Prostate gland (tissue), 2 donors: Measurements from ENCODE around the gene DGKQ. TPM values are rescaled to one million over a fixed set of nuclear protein-coding genes. Genes with fewer than 3 reads are reported as not detected.

ENCODE experiments used
- DNase-seq: peaks from one replicate; pipeline ENCODE4 v3.0.0-alpha.2; 2019; ENCODE audit warnings: low spot score
- H3K27ac ChIP-seq, 2 donors: fragments of 200-600 bp; sonication (generic); 2 replicates each; pipeline ENCODE4 v1.5.1; 2017 to 2019
- H3K27me3 ChIP-seq: fragments of 200-600 bp; sonication (generic); replicated peaks from 2 replicates; pipeline ENCODE4 v1.5.1; 2019; ENCODE audit not compliant: insufficient read depth
- H3K36me3 ChIP-seq, 2 donors: fragments of 200-600 bp; sonication (generic); 1 replicate in 1 of 2; 2 replicates in 1 of 2; pipeline versions ENCODE4 v1.5.1 to v1.8.1; 2017 to 2019
- H3K4me1 ChIP-seq: fragments of 200-600 bp; sonication (generic); replicated peaks from 2 replicates; pipeline ENCODE4 v1.5.1; 2019
- H3K4me3 ChIP-seq, 2 donors: fragments of 200-600 bp; sonication (generic); 2 replicates each; pipeline ENCODE4 v1.5.1; 2017 to 2019
- H3K9me3 ChIP-seq: fragments of 200-600 bp; sonication (generic); 2 replicates; pipeline ENCODE4 v1.5.1; 2017
- CTCF ChIP-seq, 4 experiments: fragments of 200-600 bp in 2 of 4; fragments of 450-650 bp in 2 of 4; sonication (generic) in 2 of 4; IDR thresholded peaks; 1 replicate in 3 of 4; 2 replicates in 1 of 4; pipeline ENCODE4 v1.5.1; 2016 to 2019; ENCODE audit warnings: antibody characterized with exemption in 4 of 4, mild to moderate bottlenecking in 2 of 4, moderate library complexity in 2 of 4
- POLR2A ChIP-seq: fragments of 450-650 bp; IDR thresholded peaks from one replicate; pipeline ENCODE4 v1.6.1; 2016; ENCODE audit warnings: antibody characterized with exemption, mild to moderate bottlenecking
- POLR2AphosphoS5 ChIP-seq: sonication (generic); formaldehyde crosslinking; IDR thresholded peaks from one replicate; pipeline ENCODE4 v1.6.1; 2017; ENCODE audit warnings: antibody characterized with exemption
- WGBS: methylation state at CpG from one replicate; pipeline ENCODE4 v1.1.5; 2018; 5-methylcytosine and 5-hydroxymethylcytosine counted together
- intact Hi-C: fragments of 100-400 bp; cut with DNase I; formaldehyde crosslinking; loops from one replicate; pipeline ENCODE4 v1.14.2; 2022
- total RNA-seq, 2 donors: library from RNA; depleted of rRNA; stranded (reverse); fragments of >200 nt; gene quantifications; one replicate each; pipeline ENCODE4 v1.1.0, GENCODE V29; 2016

The DGKQ gene
- total RNA-seq, 2 donors from 2014 or later = 10.4 to 17.1 TPM

GRCh38 chr4:912548-913279 is 60.7 kb downstream of the DGKQ start:
- TF ChIP-seq POLR2AphosphoS5 = peak; percentile 65
- TF ChIP-seq CTCF (IDR thresholded peaks at IDR 0.05) = no peak
- TF ChIP-seq POLR2A = no peak
- DNase-seq = peak; percentile 53
- no peaks in the 10 kb centered on the region for H3K36me3 ChIP-seq
- intact Hi-C loops = no loop called here
- H3K27ac ChIP-seq = peak overlapping the region; percentile 39 to 62
- H3K27me3 ChIP-seq = no peaks in the 10 kb centered on the region
- no peaks in the 10 kb centered on the region for H3K9me3 ChIP-seq
- WGBS = 53% methylated on average over 19 of the region's 19 CpGs
- H3K4me1 ChIP-seq = no peaks in the 10 kb centered on the region
- H3K4me3 ChIP-seq = no peak overlapping the region

GRCh38 chr4:911871-912490 is 61.4 kb downstream of the DGKQ start:
- 75% methylated on average over 28 of the region's 29 CpGs for WGBS
- no peaks in the 10 kb centered on the region for H3K27me3 ChIP-seq
- no peaks in the 10 kb centered on the region for H3K9me3 ChIP-seq
- H3K36me3 ChIP-seq = no peaks in the 10 kb centered on the region
- no peak overlapping the region for H3K4me3 ChIP-seq
- intact Hi-C loops = no loop called here
- H3K27ac ChIP-seq = peak overlapping the region; percentile 39 to 62
- DNase-seq = no peak
- TF ChIP-seq CTCF (IDR thresholded peaks at IDR 0.05) = no peak
- TF ChIP-seq POLR2A = no peak
- TF ChIP-seq POLR2AphosphoS5 = no peak
- no peaks in the 10 kb centered on the region for H3K4me1 ChIP-seq

- H3K9me3 ChIP-seq = no peaks in the 10 kb centered on the region
- no peak overlapping the region for H3K4me3 ChIP-seq
- 95% methylated on average over 13 of the region's 23 CpGs for WGBS
- intact Hi-C loops = no loop called here
- no peak for DNase-seq
- H3K4me1 ChIP-seq = no peaks in the 10 kb centered on the region
- H3K27me3 ChIP-seq = no peaks in the 10 kb centered on the region
- no peak overlapping the region for H3K27ac ChIP-seq
- H3K36me3 ChIP-seq = no peaks in the 10 kb centered on the region
- TF ChIP-seq POLR2A = no peak
- TF ChIP-seq POLR2AphosphoS5 = no peak
- no peak for TF ChIP-seq CTCF (IDR thresholded peaks at IDR 0.05)
Measured at GRCh38 chr4:911221-911751, 62.1 kb downstream of the DGKQ start.

- Histone ChIP-seq H3K27me3 (no peaks in the 10 kb centered on the region), H3K9me3 (no peaks in the 10 kb centered on the region), H3K36me3 (no peaks in the 10 kb centered on the region), H3K4me1 (no peaks in the 10 kb centered on the region), H3K27ac (no peak overlapping the region), H3K4me3 (no peak overlapping the region)
- intact Hi-C loops = no loop called here
- 94% methylated on average over 21 of the region's 26 CpGs for WGBS
- DNase-seq = no peak
- no peak for TF ChIP-seq POLR2AphosphoS5
- TF ChIP-seq CTCF (IDR thresholded peaks at IDR 0.05) = no peak
- TF ChIP-seq POLR2A = no peak
Measured at GRCh38 chr4:910366-911091, 62.8 kb downstream of the DGKQ start.
